HCT116 (cell line): ENCODE data around the gene BMERB1. TPM values are rescaled to one million over a fixed set of nuclear protein-coding genes. Genes with fewer than 3 reads are reported as not detected.
"Not testable (repeated sequence)": the region's sequence is repeated elsewhere in the genome, so short reads cannot be mapped to it uniquely, and the experiment has no call there.

Experiments
- ATAC-seq: fragments of 200-7000 bp; cut with Tn5 transposase; 2 replicates; pipeline ENCODE4 v1.9.1; 2020; ENCODE audit warnings: mild to moderate bottlenecking, moderate library complexity
- BruUV-seq: library from RNA; stranded (reverse); fragments of 400-500 nt; replicated peaks from 2 replicates; lab custom pipeline; 2021; lab: Mats Ljungman, UMichigan
- CTCF ChIA-PET: fragments of 300-600 bp; sonication (Branson Sonifier 250); formaldehyde crosslinking; loops from one replicate; lab custom pipeline; 2021; ENCODE audit warnings: antibody characterized with exemption; lab: Charles Lee
- POLR2A ChIA-PET: fragments of 300-600, 350-600 bp; sonication (Branson Sonifier 250); formaldehyde crosslinking; loops from one replicate; lab custom pipeline; 2021; ENCODE audit warnings: antibody characterized with exemption; lab: Charles Lee
- RAD21 ChIA-PET, 2 experiments: fragments of 300-600 bp; sonication (Branson Sonifier 250); formaldehyde crosslinking; loops; one replicate each; lab custom pipeline; 2023; ENCODE audit warnings: low total read pairs in 2 of 2; ENCODE audit not compliant: uncharacterized antibody in 2 of 2, unreplicated experiment in 2 of 2, low non-redundant PET in 1 of 2; lab: Charles Lee
- DNase-seq: peaks from one replicate; pipeline ENCODE4 v3.0.0-alpha.2; 2010; ENCODE audit warnings: low read depth, low spot score
- H2AFZ ChIP-seq: fragments of 200-600 bp; shearing (Covaris generic), sonication (generic); 2 replicates; pipeline ENCODE4 v1.6.1; 2017; ENCODE audit warnings: low read depth, mixed run types, mixed read lengths, antibody characterized with exemption, low read length; ENCODE audit not compliant: poor library complexity, severe bottlenecking
- H3K27ac ChIP-seq: 2 replicates; pipeline ENCODE4 v1.5.1; 2012; ENCODE audit warnings: low read depth, low read length
- H3K27me3 ChIP-seq: fragments of 200-600 bp; sonication (generic); 2 replicates; pipeline ENCODE4 v1.6.1; 2016; ENCODE audit warnings: mixed run types, low read length, mixed read lengths; ENCODE audit not compliant: insufficient read depth
- H3K36me3 ChIP-seq, 2 experiments: fragments of 200-500 bp in 1 of 2; fragments of 200-600 bp in 1 of 2; sonication (Bioruptor generic) in 1 of 2; sonication (generic) in 1 of 2; 2 replicates each; pipeline versions ENCODE4 v1.5.1 to v1.6.1; 2014 to 2016; ENCODE audit warnings: low read length in 2 of 2, inconsistent platforms in 1 of 2, mixed read lengths in 1 of 2, mixed run types in 1 of 2; ENCODE audit not compliant: insufficient read depth in 2 of 2, control insufficient read depth in 1 of 2
- H3K4me1 ChIP-seq, 2 experiments: fragments of 200-600 bp in 1 of 2; sonication (generic) in 1 of 2; 2 replicates each; pipeline versions ENCODE4 v1.5.1 to v1.6.1; 2012 to 2017; ENCODE audit warnings: low read length in 2 of 2, inconsistent platforms in 1 of 2, mild to moderate bottlenecking in 1 of 2, mixed read lengths in 1 of 2, mixed run types in 1 of 2, moderate library complexity in 1 of 2; ENCODE audit not compliant: insufficient read depth in 2 of 2, control insufficient read depth in 1 of 2
- H3K4me2 ChIP-seq: fragments of 200-600 bp; sonication (generic); 2 replicates; pipeline ENCODE4 v1.6.1; 2017; ENCODE audit warnings: mixed run types, low read length, mixed read lengths
- H3K4me3 ChIP-seq, 2 experiments: fragments of 200-600 bp in 1 of 2; sonication (generic) in 1 of 2; replicated peaks in 1 of 2; 2 replicates each; pipeline ENCODE4 v1.5.1; 2011 to 2016; ENCODE audit warnings: low read length in 2 of 2, control low read depth in 1 of 2, low read depth in 1 of 2, mild to moderate bottlenecking in 1 of 2, mixed read lengths in 1 of 2, mixed run types in 1 of 2
- H3K79me2 ChIP-seq: fragments of 200-600 bp; sonication (generic); 2 replicates; pipeline ENCODE4 v1.6.1; 2017; ENCODE audit warnings: mild to moderate bottlenecking, mixed run types, low read length, moderate library complexity, mixed read lengths; ENCODE audit not compliant: insufficient read depth
- H3K9ac ChIP-seq: fragments of 200-600 bp; sonication (generic); 2 replicates; pipeline ENCODE4 v1.6.1; 2016; ENCODE audit warnings: low read length, mixed read lengths
- H3K9me2 ChIP-seq: fragments of 200-600 bp; sonication (generic), shearing (Covaris generic); 2 replicates; pipeline ENCODE4 v1.6.1; 2017; ENCODE audit warnings: mixed run types, mild to moderate bottlenecking, moderate library complexity; ENCODE audit not compliant: insufficient read depth
- H3K9me3 ChIP-seq, 2 experiments: fragments of 200-500 bp in 1 of 2; fragments of 200-600 bp in 1 of 2; sonication (Bioruptor generic) in 1 of 2; sonication (generic) in 1 of 2; 2 replicates each; pipeline ENCODE4 v1.6.1; 2014 to 2017; ENCODE audit warnings: low read length in 2 of 2, mixed read lengths in 2 of 2, inconsistent platforms in 1 of 2, low read depth in 1 of 2, mild to moderate bottlenecking in 1 of 2, mixed run types in 1 of 2, moderate library complexity in 1 of 2; ENCODE audit not compliant: control insufficient read depth in 1 of 2, insufficient read depth in 1 of 2
- H4K20me1 ChIP-seq: fragments of 200-600 bp; sonication (generic), shearing (Covaris generic); 2 replicates; pipeline ENCODE4 v1.6.1; 2017; ENCODE audit warnings: mixed run types, mild to moderate bottlenecking, moderate library complexity; ENCODE audit not compliant: insufficient read depth
- ATF3 ChIP-seq: IDR thresholded peaks from 2 replicates; pipeline ENCODE4 v1.6.1; 2012
- CBX3 ChIP-seq: IDR thresholded peaks from 2 replicates; pipeline ENCODE4 v1.6.1; 2012; ENCODE audit warnings: low read depth
- CEBPB ChIP-seq: IDR thresholded peaks from 2 replicates; pipeline ENCODE4 v1.6.1; 2012; ENCODE audit warnings: low read depth
- EGR1 ChIP-seq: IDR thresholded peaks from 2 replicates; pipeline ENCODE4 v1.6.1; 2012; ENCODE audit warnings: low read depth
- FOSL1 ChIP-seq: IDR thresholded peaks from 2 replicates; pipeline ENCODE4 v1.6.1; 2012; ENCODE audit warnings: low read depth
- POLR2A ChIP-seq: IDR thresholded peaks from 2 replicates; pipeline ENCODE4 v1.7.0; 2011; ENCODE audit warnings: borderline replicate concordance; ENCODE audit not compliant: insufficient read depth, insufficient read length; ENCODE audit errors: extremely low read depth
- POLR2AphosphoS5 ChIP-seq: IDR thresholded peaks from 2 replicates; pipeline ENCODE4 v1.6.1; 2011; ENCODE audit warnings: mild to moderate bottlenecking, low read depth, low read length, moderate library complexity
- RAD21 ChIP-seq: IDR thresholded peaks from 2 replicates; pipeline ENCODE4 v1.6.1; 2012; ENCODE audit warnings: low read depth, mild to moderate bottlenecking
- SP1 ChIP-seq: IDR thresholded peaks from 2 replicates; pipeline ENCODE4 v1.6.1; 2012; ENCODE audit warnings: low read depth
- ZNF274 ChIP-seq: fragments of 200-500 bp; sonication (Bioruptor generic); IDR thresholded peaks from 2 replicates; pipeline ENCODE4 v1.6.1; 2014; ENCODE audit warnings: mild to moderate bottlenecking, low read depth, low read length, inconsistent platforms
- intact Hi-C: fragments of 100-400 bp; cut with micrococcal nuclease; formaldehyde crosslinking; loops from 2 replicates; pipeline ENCODE4 v1.10.0; 2022
- total RNA-seq: library from RNA; stranded (reverse); gene quantifications from one replicate; pipeline ENCODE4 v1.2.1, GENCODE V29; 2021; ENCODE audit not compliant: unreplicated experiment

BMERB1 gene
- total RNA-seq, 1 experiment from 2014 or later: 43.6 TPM

DNA sequence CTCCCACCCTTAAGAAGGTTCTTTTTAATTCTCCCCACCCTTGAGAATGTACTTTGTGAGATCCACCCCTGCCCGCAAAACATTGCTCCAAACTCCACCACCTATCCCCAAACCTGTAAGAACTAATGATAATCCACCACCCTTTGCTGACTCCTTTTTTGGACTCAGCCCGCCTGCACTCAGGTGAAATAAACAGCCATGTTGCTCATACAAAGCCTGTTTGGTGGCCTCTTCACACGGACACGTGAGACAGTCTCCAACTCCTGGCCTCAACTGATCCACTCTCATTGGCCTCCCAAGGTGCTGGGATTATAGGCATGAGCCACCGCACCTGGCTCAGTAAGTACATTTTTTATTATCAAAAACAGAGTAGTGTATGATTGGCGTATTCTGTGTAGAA lies 24.9 kb upstream of the BMERB1 start:
- intact Hi-C loops, H3K79me2 ChIP-seq, H3K9me3 ChIP-seq, H3K9ac ChIP-seq, H3K4me3 ChIP-seq, H3K4me2 ChIP-seq, BruUV-seq, H3K4me1 ChIP-seq, H3K36me3 ChIP-seq, CTCF ChIA-PET, POLR2A ChIA-PET, DNase-seq, RAD21 ChIA-PET, ATAC-seq, H3K27me3 ChIP-seq, H4K20me1 ChIP-seq, H3K9me2 ChIP-seq, H3K27ac ChIP-seq, H2AFZ ChIP-seq: not testable (repeated sequence)

- ChIA-PET CTCF (interaction anchor here (2.1 kb wide), 1 partner anchor 12 kb away, joined by 5 read pairs; no protein-coding TSS in a partner anchor), POLR2A (no interaction called here), RAD21 (no interaction called here)
- H3K9me3 ChIP-seq: no peaks in the 10 kb centered on the region
- peaks cover 0 to 17% of the 10 kb centered on the region in 2 experiments; a peak in 2 of 4 replicates for H3K4me1 ChIP-seq
- H4K20me1 ChIP-seq: no peaks in the 10 kb centered on the region
- H2AFZ ChIP-seq: peak overlapping the region; percentile 8
- ATAC-seq (no peak), DNase-seq (no peak)
- intact Hi-C loops: no loop called here
- no peak overlapping the region for H3K27ac ChIP-seq
- H3K36me3 ChIP-seq: no peaks in the 10 kb centered on the region
- BruUV-seq: no TSS peak
- peak overlapping the region; percentile 8 for H3K4me2 ChIP-seq
- H3K79me2 ChIP-seq: no peaks in the 10 kb centered on the region
- H3K4me3 ChIP-seq: no peak overlapping the region
- no peaks in the 10 kb centered on the region for H3K27me3 ChIP-seq
- TF ChIP-seq ZNF274: no peak
- no peak for TF ChIP-seq EGR1
- 0 out of 2 replicates have a peak, but pooled peaks have one; percentile 11 for TF ChIP-seq FOSL1
- no peak for TF ChIP-seq RAD21
- no peak for TF ChIP-seq POLR2AphosphoS5
- TF ChIP-seq ATF3: no peak
- no peak for TF ChIP-seq POLR2A
- TF ChIP-seq CEBPB: no peak
- no peak for TF ChIP-seq CBX3
- TF ChIP-seq SP1: 0 out of 2 replicates have a peak, but pooled peaks have one; percentile 18
- H3K9me2 ChIP-seq: no peaks in the 10 kb centered on the region
- H3K9ac ChIP-seq: no peak overlapping the region
Observed at GRCh38 chr16:15415511-15415985, 18.8 kb upstream of the BMERB1 start.
